ENCODE data around the gene GSG1L.

Gene GSG1L

DNA sequence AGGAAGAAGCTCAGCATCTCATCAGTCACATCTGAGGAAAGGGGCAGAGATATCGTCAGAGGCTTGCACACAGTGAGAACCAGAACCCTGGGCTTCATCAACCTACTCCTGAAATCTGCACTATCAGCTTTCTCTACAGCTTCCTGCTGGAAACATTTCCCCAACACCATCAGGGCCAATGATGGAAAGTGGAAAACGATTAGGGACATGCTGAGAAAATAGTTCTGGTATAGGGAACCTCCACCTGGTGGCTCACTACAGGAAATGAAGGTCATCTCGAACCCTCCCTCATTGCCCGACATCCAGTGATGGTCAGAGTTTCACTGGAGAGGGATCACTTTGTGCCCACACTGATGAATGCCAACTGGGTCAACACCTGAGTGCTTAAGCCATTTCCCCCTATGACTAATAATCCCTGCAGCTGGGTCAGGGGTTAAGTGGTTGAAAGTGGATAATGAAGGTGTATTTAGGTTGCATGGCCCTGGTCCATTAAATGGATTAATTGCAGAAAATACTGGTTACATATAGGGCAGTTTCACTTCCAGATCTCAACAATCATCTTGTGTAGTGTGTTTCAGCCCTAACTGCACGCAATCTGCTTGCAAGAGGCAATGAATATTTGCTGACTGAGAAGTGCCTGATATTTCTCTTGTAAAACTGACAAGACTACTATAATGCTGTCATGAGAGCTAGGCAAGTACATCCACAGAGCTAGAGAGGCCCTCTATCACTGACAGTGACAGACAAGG lies 43.1 kb upstream of the GSG1L start:
- TF ChIP-seq, protein P1, sequence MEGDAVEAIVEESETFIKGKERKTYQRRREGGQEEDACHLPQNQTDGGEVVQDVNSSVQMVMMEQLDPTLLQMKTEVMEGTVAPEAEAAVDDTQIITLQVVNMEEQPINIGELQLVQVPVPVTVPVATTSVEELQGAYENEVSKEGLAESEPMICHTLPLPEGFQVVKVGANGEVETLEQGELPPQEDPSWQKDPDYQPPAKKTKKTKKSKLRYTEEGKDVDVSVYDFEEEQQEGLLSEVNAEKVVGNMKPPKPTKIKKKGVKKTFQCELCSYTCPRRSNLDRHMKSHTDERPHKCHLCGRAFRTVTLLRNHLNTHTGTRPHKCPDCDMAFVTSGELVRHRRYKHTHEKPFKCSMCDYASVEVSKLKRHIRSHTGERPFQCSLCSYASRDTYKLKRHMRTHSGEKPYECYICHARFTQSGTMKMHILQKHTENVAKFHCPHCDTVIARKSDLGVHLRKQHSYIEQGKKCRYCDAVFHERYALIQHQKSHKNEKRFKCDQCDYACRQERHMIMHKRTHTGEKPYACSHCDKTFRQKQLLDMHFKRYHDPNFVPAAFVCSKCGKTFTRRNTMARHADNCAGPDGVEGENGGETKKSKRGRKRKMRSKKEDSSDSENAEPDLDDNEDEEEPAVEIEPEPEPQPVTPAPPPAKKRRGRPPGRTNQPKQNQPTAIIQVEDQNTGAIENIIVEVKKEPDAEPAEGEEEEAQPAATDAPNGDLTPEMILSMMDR (conservative IDR thresholded peaks at IDR 0.05; ENCODE audit: low read depth, low read length), result no peak
- no peak overlapping the region for H3K4me3 ChIP-seq (ENCODE audit: low read length)
- DNase-seq (ENCODE audit: low read depth), result no peak

DNA sequence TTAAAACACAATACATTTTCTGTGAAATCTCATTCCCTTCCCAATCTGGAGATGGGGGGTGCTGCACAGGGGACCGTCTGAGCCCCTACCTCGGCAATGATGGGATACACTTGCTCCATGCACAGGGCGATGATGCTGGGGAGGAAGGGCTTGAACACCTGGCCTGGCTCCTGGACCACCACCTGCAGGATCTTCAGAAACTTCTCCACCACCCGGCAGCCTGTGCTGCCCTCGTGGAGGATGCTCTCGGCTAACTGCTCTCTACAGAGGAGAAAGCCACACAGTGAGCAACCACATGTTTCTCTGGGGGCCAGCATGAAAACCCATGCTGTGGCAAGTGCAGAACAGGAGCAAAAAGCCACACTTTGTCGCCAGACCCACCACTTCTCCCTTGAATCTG lies 42.4 kb upstream of the GSG1L start:
- no peak for DNase-seq (ENCODE audit: low read depth)
- TF ChIP-seq, protein P1 (conservative IDR thresholded peaks at IDR 0.05; ENCODE audit: low read depth, low read length), result no peak

GRCh38 chr16:28105297-28105696 lies 41.8 kb upstream of the GSG1L start:
- TF ChIP-seq, protein P1 (conservative IDR thresholded peaks at IDR 0.05; ENCODE audit: low read depth, low read length), result no peak
- no peak overlapping the region for H3K4me3 ChIP-seq (ENCODE audit: low read length)

More for the DNA sequence above, 42.4 kb upstream of the GSG1L start:
- H3K4me3 ChIP-seq (ENCODE audit: low read length), result no peak overlapping the region

GRCh38 chr16:28104404-28104803 lies 40.9 kb upstream of the GSG1L start:
- TF ChIP-seq, protein P1 (conservative IDR thresholded peaks at IDR 0.05; ENCODE audit: low read depth, low read length), result no peak
- no peak overlapping the region for H3K4me3 ChIP-seq (ENCODE audit: low read length)
- DNase-seq (ENCODE audit: low read depth), result no peak

More at GRCh38 chr16:28105297-28105696, 41.8 kb upstream of the GSG1L start:
- DNase-seq (ENCODE audit: low read depth), result no peak

GRCh38 chr16:28103516-28104170 lies 40.1 kb upstream of the GSG1L start:
- no peak for DNase-seq (ENCODE audit: low read depth)
- no peak overlapping the region for H3K4me3 ChIP-seq (ENCODE audit: low read length)
- TF ChIP-seq, protein P1 (conservative IDR thresholded peaks at IDR 0.05; ENCODE audit: low read depth, low read length), result no peak

DNA sequence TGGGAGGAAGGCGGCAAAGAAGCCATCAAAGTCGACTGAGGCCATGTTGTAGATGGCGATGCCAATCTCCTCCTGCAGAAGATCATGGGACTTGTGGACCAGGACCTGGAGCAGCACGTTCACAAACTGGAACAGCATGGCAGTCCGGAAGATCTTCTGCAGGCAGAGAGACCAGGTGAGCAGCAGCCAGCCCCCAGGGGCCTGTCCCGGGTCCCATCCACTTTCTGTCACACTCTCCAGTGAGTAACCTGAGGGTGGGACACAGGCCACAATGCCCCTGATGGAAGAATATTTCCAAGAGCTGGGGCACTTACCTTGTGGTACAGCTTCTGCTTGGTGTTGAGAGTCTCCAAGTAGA lies 38.0 kb upstream of the GSG1L start:
- TF ChIP-seq, protein P1 (conservative IDR thresholded peaks at IDR 0.05; ENCODE audit: low read depth, low read length), result no peak
- DNase-seq (ENCODE audit: low read depth), result no peak
- no peak overlapping the region for H3K4me3 ChIP-seq (ENCODE audit: low read length)

Measured in retinal pigment epithelial cell (primary cell).